KMS-11 (cell line): Measurements from ENCODE around the gene KRT9.
"Not testable (repeated sequence)": the region's sequence is repeated elsewhere in the genome, so short reads cannot be mapped to it uniquely, and the experiment has no call there.

Source experiments
- H2AFZ ChIP-seq: fragments of 200-600 bp; sonication (generic); 2 replicates; pipeline ENCODE4 v1.6.1; 2016; ENCODE audit warnings: antibody characterized with exemption, mixed run types, low read depth
- H3K27ac ChIP-seq: fragments of 200-600 bp; sonication (generic); 2 replicates; pipeline ENCODE4 v1.6.1; 2016; ENCODE audit warnings: mild to moderate bottlenecking, mixed run types
- H3K27me3 ChIP-seq: fragments of 200-600 bp; sonication (generic); 2 replicates; pipeline ENCODE4 v1.6.1; 2017; ENCODE audit warnings: mild to moderate bottlenecking, low read depth, mixed run types, moderate library complexity; ENCODE audit not compliant: insufficient read depth
- H3K36me3 ChIP-seq: fragments of 200-600 bp; sonication (generic); 2 replicates; pipeline ENCODE4 v1.6.1; 2017; ENCODE audit warnings: mild to moderate bottlenecking, mixed run types; ENCODE audit not compliant: insufficient read depth
- H3K4me1 ChIP-seq: fragments of 200-600 bp; sonication (generic); 2 replicates; pipeline ENCODE4 v1.6.1; 2016; ENCODE audit warnings: mild to moderate bottlenecking, low read depth, mixed run types; ENCODE audit not compliant: poor library complexity, severe bottlenecking
- H3K4me2 ChIP-seq: fragments of 200-600 bp; sonication (generic); 2 replicates; pipeline ENCODE4 v1.7.0; 2016; ENCODE audit warnings: mild to moderate bottlenecking, mixed run types
- H3K4me3 ChIP-seq: fragments of 200-600 bp; sonication (generic); IDR thresholded peaks from 2 replicates; pipeline ENCODE4 v1.6.1; 2017; ENCODE audit warnings: low read depth, low read length, mixed read lengths; ENCODE audit not compliant: insufficient read depth
- H3K79me2 ChIP-seq: fragments of 200-600 bp; sonication (generic); 2 replicates; pipeline ENCODE4 v1.6.1; 2016; ENCODE audit warnings: low read depth, mixed run types; ENCODE audit not compliant: insufficient read depth
- H3K9ac ChIP-seq: fragments of 200-600 bp; sonication (generic); 2 replicates; pipeline ENCODE4 v1.6.1; 2016; ENCODE audit warnings: mild to moderate bottlenecking, mixed run types
- H4K20me1 ChIP-seq: fragments of 200-600 bp; sonication (generic); 2 replicates; pipeline ENCODE4 v1.6.1; 2016; ENCODE audit warnings: mild to moderate bottlenecking, mixed run types; ENCODE audit not compliant: insufficient read depth
- CTCF ChIP-seq: fragments of 200-600 bp; sonication (generic); conservative IDR thresholded peaks from 2 replicates; pipeline ENCODE4 v1.6.1; 2017; ENCODE audit warnings: low read depth, mild to moderate bottlenecking, antibody characterized with exemption, low read length, moderate library complexity, mixed read lengths

Gene KRT9

GRCh38 chr17:41610965-41611640 is 39.2 kb upstream of the KRT9 start:
- no peak overlapping the region for H3K4me3 ChIP-seq

GRCh38 chr17:41610061-41610517 is 38.2 kb upstream of the KRT9 start:
- H3K79me2 ChIP-seq, H3K27ac ChIP-seq, H2AFZ ChIP-seq: not testable (repeated sequence)

More at GRCh38 chr17:41610965-41611640, 39.2 kb upstream of the KRT9 start:
- H2AFZ ChIP-seq = no peak overlapping the region
- no peaks in the 10 kb centered on the region for H4K20me1 ChIP-seq
- H3K4me2 ChIP-seq = no peak overlapping the region
- peaks cover 53% of the 10 kb centered on the region for H3K27me3 ChIP-seq
- H3K4me1 ChIP-seq = no peaks in the 10 kb centered on the region
- H3K36me3 ChIP-seq = no peaks in the 10 kb centered on the region
- no peak overlapping the region for H3K9ac ChIP-seq
- H3K27ac ChIP-seq = no peak overlapping the region
- no peaks in the 10 kb centered on the region for H3K79me2 ChIP-seq
- TF ChIP-seq CTCF = no peak

GRCh38 chr17:41606930-41607329 is 35.1 kb upstream of the KRT9 start:
- not testable (repeated sequence) for H3K4me2 ChIP-seq, H3K27ac ChIP-seq, H3K79me2 ChIP-seq, H4K20me1 ChIP-seq, H3K36me3 ChIP-seq, H2AFZ ChIP-seq, H3K4me3 ChIP-seq, H3K4me1 ChIP-seq, H3K9ac ChIP-seq
- H3K27me3 ChIP-seq = peaks cover 13% of the 10 kb centered on the region

More at GRCh38 chr17:41610061-41610517, 38.2 kb upstream of the KRT9 start:
- not testable (repeated sequence) for H3K4me2 ChIP-seq, H3K36me3 ChIP-seq, H4K20me1 ChIP-seq, H3K9ac ChIP-seq, H3K4me1 ChIP-seq, H3K4me3 ChIP-seq
- peaks cover 43% of the 10 kb centered on the region for H3K27me3 ChIP-seq

- H3K9ac ChIP-seq = no peak overlapping the region
- no peaks in the 10 kb centered on the region; the same call in 1 of the 2 replicates for H3K27me3 ChIP-seq
- no peaks in the 10 kb centered on the region for H3K79me2 ChIP-seq
- no peaks in the 10 kb centered on the region for H3K36me3 ChIP-seq
- no peaks in the 10 kb centered on the region for H4K20me1 ChIP-seq
- H2AFZ ChIP-seq = no peak overlapping the region
- no peak overlapping the region for H3K4me3 ChIP-seq
- H3K4me1 ChIP-seq = no peaks in the 10 kb centered on the region
- no peak for TF ChIP-seq CTCF
- H3K27ac ChIP-seq = no peak overlapping the region
- H3K4me2 ChIP-seq = no peak overlapping the region
These were observed 30.7 kb upstream of the KRT9 start for GRCh38 chr17:41602524-41602923.

- Histone ChIP-seq H4K20me1 (no peaks in the 10 kb centered on the region), H3K9ac (no peak overlapping the region), H3K27me3 (peaks cover 10% of the 10 kb centered on the region; the same call in 1 of the 2 replicates), H3K4me1 (no peaks in the 10 kb centered on the region), H3K79me2 (no peaks in the 10 kb centered on the region), H3K27ac (no peak overlapping the region), H3K36me3 (no peaks in the 10 kb centered on the region), H3K4me3 (no peak overlapping the region), H2AFZ (no peak overlapping the region), H3K4me2 (no peak overlapping the region)
- no peak for TF ChIP-seq CTCF
These were observed 28.5 kb upstream of the KRT9 start for GRCh38 chr17:41600318-41600717.
